ES-I3 (cell line): Measurements from ENCODE around the gene HLA-A.

ENCODE experiments used
- H3K36me3 ChIP-seq: 2 replicates; pipeline ENCODE4 v1.6.1; 2013; ENCODE audit warnings: mild to moderate bottlenecking, low read length, control low read depth, moderate library complexity; ENCODE audit not compliant: insufficient read depth
- H3K4me1 ChIP-seq: 2 replicates; pipeline ENCODE4 v1.6.1; 2013; ENCODE audit warnings: mild to moderate bottlenecking, control low read depth, low read length; ENCODE audit not compliant: insufficient read depth
- H3K9ac ChIP-seq: 2 replicates; pipeline ENCODE4 v1.6.1; 2013; ENCODE audit warnings: low read depth, mild to moderate bottlenecking, low read length, moderate library complexity
- H3K9me3 ChIP-seq: 2 replicates; pipeline ENCODE4 v1.6.1; 2013; ENCODE audit warnings: mild to moderate bottlenecking, low read length, moderate library complexity; ENCODE audit not compliant: control insufficient read depth, insufficient read depth

Gene HLA-A

GRCh38 chr6:29945281-29945820, 3.0 kb downstream of the HLA-A start:
- H3K9ac ChIP-seq = no peak overlapping the region

DNA sequence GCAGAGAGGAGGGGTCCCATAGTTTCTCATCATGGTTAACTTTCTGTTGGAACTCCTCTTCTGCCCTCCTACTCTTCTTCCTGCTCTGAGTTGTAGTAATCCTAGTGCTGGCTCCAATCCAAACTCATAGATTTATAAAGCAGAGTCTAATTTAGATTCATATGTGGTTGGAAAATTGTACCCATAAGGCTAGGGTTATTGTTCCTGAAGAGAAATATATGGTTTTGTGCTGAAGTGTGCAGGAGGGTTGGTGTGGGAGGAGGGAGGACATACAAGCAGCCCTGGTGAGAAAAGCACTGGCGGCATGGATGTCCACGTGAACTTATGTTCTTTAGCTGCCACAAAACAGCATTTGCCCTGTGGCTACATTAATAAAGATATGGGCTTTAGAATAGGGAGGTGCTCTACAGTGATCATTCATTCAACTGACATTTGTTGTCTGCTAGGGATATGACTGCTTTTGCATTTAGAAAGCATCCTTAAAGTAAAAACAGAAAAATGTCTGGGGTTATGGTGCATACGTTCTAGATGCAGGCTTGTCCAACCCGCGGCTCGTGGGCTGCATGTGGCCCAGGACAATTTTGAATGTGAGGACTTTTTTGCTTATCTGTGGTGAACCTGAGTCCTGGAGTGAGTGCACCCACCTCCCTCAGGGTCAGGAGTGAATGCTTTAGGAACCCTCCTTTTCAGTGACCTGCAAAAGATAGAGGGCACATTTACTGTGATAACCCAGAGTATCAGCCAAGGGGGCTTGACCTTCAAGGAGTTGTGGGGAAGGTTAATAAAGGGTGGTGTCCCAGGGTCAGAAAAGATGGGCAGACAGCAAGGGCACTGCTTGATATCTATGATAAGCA, 4.1 kb downstream of the HLA-A start:
- no peaks in the 10 kb centered on the region for H3K4me1 ChIP-seq
- H3K36me3 ChIP-seq = peaks cover 14% of the 10 kb centered on the region
- no peaks in the 10 kb centered on the region for H3K9me3 ChIP-seq
- no peak overlapping the region for H3K9ac ChIP-seq

More at GRCh38 chr6:29945281-29945820, 3.0 kb downstream of the HLA-A start:
- Histone ChIP-seq H3K4me1 (no peaks in the 10 kb centered on the region), H3K36me3 (peaks cover 14% of the 10 kb centered on the region), H3K9me3 (no peaks in the 10 kb centered on the region)

- peaks cover 14% of the 10 kb centered on the region for H3K36me3 ChIP-seq
- H3K4me1 ChIP-seq = no peaks in the 10 kb centered on the region
- H3K9me3 ChIP-seq = no peaks in the 10 kb centered on the region
- H3K9ac ChIP-seq = no peak overlapping the region
Observed at GRCh38 chr6:29947077-29947980, 5.0 kb downstream of the HLA-A start.

DNA sequence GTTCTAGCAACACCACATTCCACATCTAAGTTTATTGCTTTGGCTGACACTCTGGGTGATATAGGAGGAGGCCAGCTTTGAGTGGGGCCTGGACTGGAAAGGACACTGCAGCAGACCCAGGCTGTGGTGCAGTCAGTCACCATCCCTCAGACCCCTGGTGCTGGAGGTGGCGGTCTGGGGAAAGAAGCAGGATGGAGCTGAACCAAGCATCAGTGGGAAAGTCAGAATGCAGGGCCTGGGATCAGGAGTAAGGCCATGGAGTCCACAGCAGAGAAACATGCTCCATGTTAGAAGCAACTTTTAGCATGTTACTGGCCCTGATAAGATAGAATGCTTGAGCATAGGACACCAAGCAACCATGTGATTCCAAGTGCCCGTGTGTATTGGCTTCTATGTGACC, 5.9 kb downstream of the HLA-A start:
- peaks cover 14% of the 10 kb centered on the region for H3K36me3 ChIP-seq
- no peaks in the 10 kb centered on the region for H3K4me1 ChIP-seq
- H3K9ac ChIP-seq = no peak overlapping the region
- H3K9me3 ChIP-seq = no peaks in the 10 kb centered on the region

DNA sequence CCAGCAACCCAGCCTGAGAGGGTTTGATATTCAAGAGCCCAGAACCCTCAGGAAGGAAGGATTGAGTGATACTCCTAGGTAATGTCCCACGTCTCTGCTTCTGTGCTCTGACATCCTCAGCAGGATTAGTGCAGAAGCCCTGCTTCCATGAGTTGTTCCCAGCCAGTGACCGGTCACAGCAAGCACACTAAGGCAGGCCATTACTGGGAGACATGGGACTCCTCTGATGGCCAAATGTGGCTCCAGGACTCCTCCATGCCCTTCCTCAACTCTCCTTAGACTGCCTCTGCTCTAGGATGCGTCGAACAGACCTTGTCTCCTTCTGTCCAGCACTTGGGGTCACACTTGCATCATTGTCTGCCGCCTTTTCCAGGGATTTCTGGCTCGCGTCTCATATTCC, 7.6 kb downstream of the HLA-A start:
- no peaks in the 10 kb centered on the region for H3K9me3 ChIP-seq
- no peak overlapping the region for H3K9ac ChIP-seq
- no peaks in the 10 kb centered on the region for H3K4me1 ChIP-seq
- peaks cover 9% of the 10 kb centered on the region for H3K36me3 ChIP-seq

- Histone ChIP-seq H3K36me3 (no peaks in the 10 kb centered on the region), H3K9me3 (no peaks in the 10 kb centered on the region), H3K9ac (no peak overlapping the region), H3K4me1 (no peaks in the 10 kb centered on the region)
Observed at GRCh38 chr6:29951882-29952281, 9.6 kb downstream of the HLA-A start.

- Histone ChIP-seq H3K36me3 (no peaks in the 10 kb centered on the region), H3K9ac (no peak overlapping the region), H3K9me3 (no peaks in the 10 kb centered on the region), H3K4me1 (no peaks in the 10 kb centered on the region)
Observed at GRCh38 chr6:29953001-29953441, 10.7 kb downstream of the HLA-A start.

DNA sequence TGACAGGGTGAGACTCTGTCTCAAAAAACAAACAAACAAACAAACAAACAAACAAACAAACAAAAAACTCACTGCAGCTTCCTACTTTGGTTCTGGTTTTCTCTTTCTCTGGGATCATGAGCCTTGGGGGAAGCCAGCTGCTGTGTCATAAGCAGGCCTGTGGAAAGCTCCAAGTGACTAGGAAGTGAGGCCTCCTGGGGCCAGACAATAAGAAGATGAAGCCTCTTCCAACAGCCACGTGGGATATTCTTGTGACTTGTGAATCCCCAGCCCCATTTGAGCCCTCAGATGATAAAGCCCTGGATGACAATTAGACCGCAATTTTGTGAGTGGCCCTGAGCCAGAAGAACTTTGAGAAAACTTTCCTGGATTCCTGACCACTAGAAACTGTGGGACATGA, 11.4 kb downstream of the HLA-A start:
- H3K9me3 ChIP-seq = peaks cover 1% of the 10 kb centered on the region; the same call in 1 of the 2 replicates
- no peaks in the 10 kb centered on the region for H3K36me3 ChIP-seq
- H3K9ac ChIP-seq = no peak overlapping the region
- no peaks in the 10 kb centered on the region for H3K4me1 ChIP-seq

DNA sequence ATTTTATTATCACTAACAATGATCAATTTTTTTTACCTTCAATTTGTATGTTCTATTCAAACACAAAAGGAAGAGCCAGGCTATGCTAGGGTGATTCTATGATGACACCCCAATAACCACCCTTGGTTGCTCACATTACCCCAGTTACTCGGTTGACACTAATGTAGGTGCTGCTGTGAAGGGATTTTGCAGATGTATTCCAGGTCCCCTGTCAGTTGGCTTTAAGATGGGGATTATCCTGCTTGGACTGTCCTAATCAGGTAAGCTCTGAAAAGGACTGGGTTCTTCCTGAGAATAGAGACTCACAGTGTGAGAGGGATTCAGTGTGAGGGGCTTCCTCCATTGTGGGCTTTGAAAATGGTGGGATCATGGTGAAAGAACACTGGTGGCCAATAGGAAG, 11.9 kb downstream of the HLA-A start:
- H3K9me3 ChIP-seq = peaks cover 5% of the 10 kb centered on the region; the same call in 1 of the 2 replicates
- no peaks in the 10 kb centered on the region for H3K36me3 ChIP-seq
- H3K9ac ChIP-seq = no peak overlapping the region
- no peaks in the 10 kb centered on the region for H3K4me1 ChIP-seq

GRCh38 chr6:29955783-29956182, 13.5 kb downstream of the HLA-A start:
- no peaks in the 10 kb centered on the region for H3K4me1 ChIP-seq
- H3K9me3 ChIP-seq = peaks cover 5% of the 10 kb centered on the region; the same call in 1 of the 2 replicates
- no peaks in the 10 kb centered on the region for H3K36me3 ChIP-seq
- no peak overlapping the region for H3K9ac ChIP-seq

GRCh38 chr6:29956518-29956917, 14.2 kb downstream of the HLA-A start:
- Histone ChIP-seq H3K36me3 (no peaks in the 10 kb centered on the region), H3K4me1 (no peaks in the 10 kb centered on the region), H3K9ac (no peak overlapping the region), H3K9me3 (peaks cover 5% of the 10 kb centered on the region)

DNA sequence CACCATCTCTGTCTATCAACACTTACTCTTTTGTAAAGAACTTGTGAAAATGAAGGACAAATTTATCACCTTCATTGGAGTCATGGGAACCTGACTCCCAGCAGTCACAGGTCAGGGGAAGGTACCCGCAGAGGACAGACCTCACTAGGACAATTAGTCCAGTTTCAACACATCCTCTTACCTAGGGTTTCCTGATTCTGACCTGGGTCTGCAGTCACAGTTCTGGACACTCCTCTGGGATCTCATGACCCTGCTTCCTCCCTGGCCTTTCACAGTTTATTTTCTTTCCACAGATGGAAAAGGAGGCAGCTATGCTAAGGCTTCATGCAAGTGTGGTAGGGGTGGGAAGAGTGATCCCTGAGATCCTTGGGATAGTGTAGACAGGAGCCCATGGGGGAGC, 15.7 kb downstream of the HLA-A start:
- Histone ChIP-seq H3K9ac (no peak overlapping the region), H3K36me3 (no peaks in the 10 kb centered on the region), H3K4me1 (no peaks in the 10 kb centered on the region), H3K9me3 (peaks cover 5% of the 10 kb centered on the region)

GRCh38 chr6:29958921-29959320, 16.6 kb downstream of the HLA-A start:
- H3K4me1 ChIP-seq = no peaks in the 10 kb centered on the region
- H3K36me3 ChIP-seq = no peaks in the 10 kb centered on the region
- peaks cover 5% of the 10 kb centered on the region for H3K9me3 ChIP-seq
- H3K9ac ChIP-seq = no peak overlapping the region

DNA sequence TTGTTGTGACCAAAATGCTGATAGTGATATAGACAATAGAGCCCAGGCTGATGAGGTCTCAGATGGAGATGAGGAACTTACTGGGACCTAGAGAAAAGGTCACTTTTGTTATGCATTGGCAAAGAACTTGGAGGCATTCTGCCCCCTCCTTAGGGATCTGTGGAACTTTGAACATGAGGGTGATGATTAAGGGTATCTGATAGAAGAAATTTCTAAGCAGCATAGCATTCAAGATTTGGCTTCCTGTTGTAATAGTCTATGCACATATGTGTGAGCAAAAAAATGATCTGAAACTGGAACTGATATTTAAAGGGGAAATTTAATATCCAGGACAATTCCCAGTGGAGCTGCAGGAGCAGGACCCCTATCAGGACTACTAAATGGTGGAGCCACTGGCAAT, 17.1 kb downstream of the HLA-A start:
- Histone ChIP-seq H3K36me3 (no peaks in the 10 kb centered on the region), H3K9ac (no peak overlapping the region), H3K4me1 (peaks cover 4% of the 10 kb centered on the region), H3K9me3 (peaks cover 5% of the 10 kb centered on the region)
